Measurements from ENCODE around the gene MAGI2. TPM values are rescaled to one million over a fixed set of nuclear protein-coding genes. Genes with fewer than 3 reads are reported as not detected.

Gene MAGI2
- total RNA-seq, 1 experiment from 2014 or later, result 14.3 TPM

DNA sequence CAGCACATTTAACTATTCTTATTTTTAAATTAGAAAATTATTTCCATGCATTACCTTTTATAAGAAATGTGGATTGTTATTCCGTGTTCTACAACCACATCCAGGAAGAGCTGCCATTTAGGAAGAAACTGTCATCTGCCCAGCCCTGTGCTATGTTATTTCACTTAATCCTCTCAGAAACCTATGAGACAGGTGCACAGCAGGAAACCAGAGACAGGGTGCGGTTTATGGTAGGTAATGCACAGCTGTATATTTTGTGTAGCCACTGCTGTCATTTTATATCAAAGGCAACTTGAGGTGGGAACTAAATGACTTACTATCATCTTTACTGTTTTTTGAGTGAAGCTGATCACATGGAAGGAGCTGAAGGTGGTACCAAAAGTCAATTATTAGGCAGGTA lies 232.3 kb downstream of the MAGI2 start:
- no peaks in the 10 kb centered on the region for H4K20me1 ChIP-seq (ENCODE audit: control insufficient read depth, insufficient read depth, insufficient read length)
- H3K4me1 ChIP-seq (ENCODE audit: insufficient read depth, low read length), result no peaks in the 10 kb centered on the region
- H2BK15ac ChIP-seq (ENCODE audit: low read depth, low read length), result no peak overlapping the region
- H3K4ac ChIP-seq (ENCODE audit: low read depth, low read length), result no peak overlapping the region
- H4K91ac ChIP-seq (ENCODE audit: insufficient read length, low read depth, low read length), result no peak overlapping the region
- H2BK12ac ChIP-seq (ENCODE audit: insufficient read length, low read depth, low read length), result no peak overlapping the region
- H3K9ac ChIP-seq (ENCODE audit: extremely low read depth, insufficient read length, low read length), result no peak overlapping the region
- H3K79me2 ChIP-seq (ENCODE audit: insufficient read depth, low read length), result no peaks in the 10 kb centered on the region
- no peaks in the 10 kb centered on the region for H3K27me3 Mint-ChIP-seq (ENCODE audit: low read depth)
- no peak overlapping the region for H3K27ac Mint-ChIP-seq
- H3K18ac ChIP-seq (ENCODE audit: insufficient read length, low read depth, low read length), result no peak overlapping the region
- no peaks in the 10 kb centered on the region for H3K36me3 Mint-ChIP-seq (ENCODE audit: insufficient read depth in 1 of 3, low read depth in 3 of 3)
- H3K4me2 ChIP-seq (ENCODE audit: insufficient read depth, insufficient read length, low read length), result no peak overlapping the region
- H3K79me1 ChIP-seq (ENCODE audit: insufficient read depth, low read depth, low read length, poor library complexity, severe bottlenecking), result no peaks in the 10 kb centered on the region
- H3K23ac ChIP-seq (ENCODE audit: insufficient read length, low read depth, low read length), result no peak overlapping the region
- peaks cover 0 to 7% of the 10 kb centered on the region in 2 experiments; a peak in 2 of 4 replicates for H3K4me1 Mint-ChIP-seq
- no peaks in the 10 kb centered on the region for H3K9me3 Mint-ChIP-seq
- H3K27ac ChIP-seq (ENCODE audit: insufficient read length, low read depth, low read length), result no peak overlapping the region
- no peak for DNase-seq
- H3K56ac ChIP-seq (ENCODE audit: insufficient read length, low read depth, low read length), result no peak overlapping the region
- no peaks in the 10 kb centered on the region for H3K27me3 ChIP-seq (ENCODE audit: insufficient read depth, low read length)
- H3K14ac ChIP-seq (ENCODE audit: insufficient read depth, low read length), result no peak overlapping the region
- H3K4me3 Mint-ChIP-seq, result no peak overlapping the region
- H4K5ac ChIP-seq (ENCODE audit: insufficient read length, low read depth, low read length), result no peak overlapping the region
- TF ChIP-seq, protein P1, sequence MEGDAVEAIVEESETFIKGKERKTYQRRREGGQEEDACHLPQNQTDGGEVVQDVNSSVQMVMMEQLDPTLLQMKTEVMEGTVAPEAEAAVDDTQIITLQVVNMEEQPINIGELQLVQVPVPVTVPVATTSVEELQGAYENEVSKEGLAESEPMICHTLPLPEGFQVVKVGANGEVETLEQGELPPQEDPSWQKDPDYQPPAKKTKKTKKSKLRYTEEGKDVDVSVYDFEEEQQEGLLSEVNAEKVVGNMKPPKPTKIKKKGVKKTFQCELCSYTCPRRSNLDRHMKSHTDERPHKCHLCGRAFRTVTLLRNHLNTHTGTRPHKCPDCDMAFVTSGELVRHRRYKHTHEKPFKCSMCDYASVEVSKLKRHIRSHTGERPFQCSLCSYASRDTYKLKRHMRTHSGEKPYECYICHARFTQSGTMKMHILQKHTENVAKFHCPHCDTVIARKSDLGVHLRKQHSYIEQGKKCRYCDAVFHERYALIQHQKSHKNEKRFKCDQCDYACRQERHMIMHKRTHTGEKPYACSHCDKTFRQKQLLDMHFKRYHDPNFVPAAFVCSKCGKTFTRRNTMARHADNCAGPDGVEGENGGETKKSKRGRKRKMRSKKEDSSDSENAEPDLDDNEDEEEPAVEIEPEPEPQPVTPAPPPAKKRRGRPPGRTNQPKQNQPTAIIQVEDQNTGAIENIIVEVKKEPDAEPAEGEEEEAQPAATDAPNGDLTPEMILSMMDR (conservative IDR thresholded peaks at IDR 0.05), result no peak
- no CpG with 5 or more reads among the region's 2 CpGs for WGBS (ENCODE audit: extremely low coverage, insufficient read length, low lambda C conversion rate)
- H2BK120ac ChIP-seq (ENCODE audit: low read depth, low read length, poor library complexity, severe bottlenecking), result no peak overlapping the region
- no peak overlapping the region for H4K8ac ChIP-seq (replicated peaks; ENCODE audit: insufficient read length, low read depth, low read length)
- H3K23me2 ChIP-seq (ENCODE audit: insufficient read length, low read depth, low read length, poor library complexity, severe bottlenecking), result no peaks in the 10 kb centered on the region
- no peak overlapping the region for H2AK5ac ChIP-seq (ENCODE audit: insufficient read length, low read length)
- H2BK20ac ChIP-seq (ENCODE audit: low read depth, low read length, poor library complexity, severe bottlenecking), result no peak overlapping the region
- no peak overlapping the region for H2AFZ ChIP-seq (ENCODE audit: low read length)
- no peak overlapping the region for H2BK5ac ChIP-seq (ENCODE audit: insufficient read length, low read length)
- no peak overlapping the region for H3T11ph ChIP-seq (ENCODE audit: low read length)
- H3K9me3 ChIP-seq (ENCODE audit: control insufficient read depth, low read depth, low read length), result no peaks in the 10 kb centered on the region
